Measurements from ENCODE around the gene CRISPLD2. TPM values are rescaled to one million over a fixed set of nuclear protein-coding genes. Genes with fewer than 3 reads are reported as not detected.

Gene CRISPLD2
- total RNA-seq, 1 donor = 44.0 TPM

DNA sequence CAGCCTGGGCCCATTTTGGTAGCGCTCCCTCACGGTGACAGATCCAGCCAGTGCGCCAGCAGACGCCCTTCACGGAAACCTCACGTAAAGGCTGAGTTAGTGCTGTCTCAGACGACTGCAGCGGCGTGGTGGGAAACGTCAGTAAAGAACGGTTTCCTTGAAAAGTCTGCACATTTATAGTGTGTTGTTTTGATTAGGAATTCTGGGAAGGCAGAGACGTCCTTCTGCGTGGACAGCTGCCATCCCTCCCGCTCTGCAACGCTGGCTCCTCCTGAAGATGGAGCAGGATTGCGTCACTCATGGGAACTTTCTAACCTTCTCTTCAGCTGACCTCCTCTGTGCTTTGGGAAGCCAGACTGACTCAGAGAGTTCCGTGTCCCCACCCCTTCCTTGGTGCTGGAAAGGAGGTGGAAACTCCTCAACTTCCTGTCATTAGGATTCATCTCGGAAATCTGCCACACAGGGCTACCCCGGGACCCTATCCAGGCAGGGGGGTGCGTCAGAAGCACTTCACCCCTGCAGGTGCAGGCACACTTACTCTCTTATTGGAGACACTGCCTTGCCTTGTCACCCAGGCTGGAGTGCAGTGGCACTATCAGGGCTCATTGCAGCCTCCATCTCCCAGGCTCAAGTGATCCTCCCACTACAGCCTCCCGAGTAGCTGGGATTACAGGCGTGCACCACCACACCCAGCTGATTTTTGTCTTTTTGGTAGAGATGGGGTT is 24.3 kb upstream of the CRISPLD2 start:
- TF ChIP-seq, protein P1, sequence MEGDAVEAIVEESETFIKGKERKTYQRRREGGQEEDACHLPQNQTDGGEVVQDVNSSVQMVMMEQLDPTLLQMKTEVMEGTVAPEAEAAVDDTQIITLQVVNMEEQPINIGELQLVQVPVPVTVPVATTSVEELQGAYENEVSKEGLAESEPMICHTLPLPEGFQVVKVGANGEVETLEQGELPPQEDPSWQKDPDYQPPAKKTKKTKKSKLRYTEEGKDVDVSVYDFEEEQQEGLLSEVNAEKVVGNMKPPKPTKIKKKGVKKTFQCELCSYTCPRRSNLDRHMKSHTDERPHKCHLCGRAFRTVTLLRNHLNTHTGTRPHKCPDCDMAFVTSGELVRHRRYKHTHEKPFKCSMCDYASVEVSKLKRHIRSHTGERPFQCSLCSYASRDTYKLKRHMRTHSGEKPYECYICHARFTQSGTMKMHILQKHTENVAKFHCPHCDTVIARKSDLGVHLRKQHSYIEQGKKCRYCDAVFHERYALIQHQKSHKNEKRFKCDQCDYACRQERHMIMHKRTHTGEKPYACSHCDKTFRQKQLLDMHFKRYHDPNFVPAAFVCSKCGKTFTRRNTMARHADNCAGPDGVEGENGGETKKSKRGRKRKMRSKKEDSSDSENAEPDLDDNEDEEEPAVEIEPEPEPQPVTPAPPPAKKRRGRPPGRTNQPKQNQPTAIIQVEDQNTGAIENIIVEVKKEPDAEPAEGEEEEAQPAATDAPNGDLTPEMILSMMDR (IDR thresholded peaks at IDR 0.05; ENCODE audit: insufficient read depth, low read depth, low read length) = no peak
- peak overlapping the region; percentile 4 for H3K4me3 ChIP-seq (ENCODE audit: low read depth, low read length)
- DNase-seq (ENCODE audit: low read depth) = peak; percentile 99

DNA sequence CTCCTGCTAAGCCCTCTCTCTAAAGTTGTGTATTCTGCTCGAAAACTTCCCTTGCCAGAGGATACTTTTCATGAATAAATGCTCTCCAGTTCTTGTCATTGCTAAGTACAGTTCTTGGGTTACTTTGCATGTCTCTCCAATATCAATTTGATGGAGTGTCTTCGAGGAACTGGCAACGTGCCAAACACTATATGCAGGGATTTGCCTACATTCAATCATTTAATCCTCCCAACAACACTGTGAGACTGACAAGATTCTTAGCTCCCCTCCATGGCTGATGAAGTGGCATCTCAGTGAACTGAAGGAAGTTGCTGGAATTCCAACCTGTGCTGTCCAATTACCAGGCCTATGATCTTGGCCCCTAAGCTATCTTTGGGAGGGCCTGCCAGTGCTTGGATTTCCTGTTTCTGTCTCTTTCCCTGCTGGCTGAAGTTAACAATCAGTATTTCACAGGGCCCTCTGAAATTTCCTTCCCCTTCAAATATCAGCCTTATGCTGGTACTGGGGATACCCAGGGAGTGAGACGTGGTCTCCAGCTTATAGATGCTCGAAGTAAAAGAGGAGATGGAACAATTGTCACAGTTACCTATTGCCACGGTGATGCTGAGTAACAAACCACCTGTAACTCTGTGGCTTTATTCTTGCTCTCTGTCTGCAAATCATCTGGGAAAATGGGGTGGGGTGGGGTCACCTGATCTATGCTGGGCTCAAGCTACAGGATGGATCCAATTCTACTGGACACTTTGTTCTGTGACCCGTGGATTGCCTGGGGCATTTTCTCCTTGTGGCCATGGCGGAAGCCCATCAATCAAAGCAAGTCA is 19.4 kb upstream of the CRISPLD2 start:
- DNase-seq (ENCODE audit: low read depth) = no peak
- TF ChIP-seq, protein P1 (IDR thresholded peaks at IDR 0.05; ENCODE audit: insufficient read depth, low read depth, low read length) = no peak
- no peak overlapping the region for H3K4me3 ChIP-seq (ENCODE audit: low read depth, low read length)

DNA sequence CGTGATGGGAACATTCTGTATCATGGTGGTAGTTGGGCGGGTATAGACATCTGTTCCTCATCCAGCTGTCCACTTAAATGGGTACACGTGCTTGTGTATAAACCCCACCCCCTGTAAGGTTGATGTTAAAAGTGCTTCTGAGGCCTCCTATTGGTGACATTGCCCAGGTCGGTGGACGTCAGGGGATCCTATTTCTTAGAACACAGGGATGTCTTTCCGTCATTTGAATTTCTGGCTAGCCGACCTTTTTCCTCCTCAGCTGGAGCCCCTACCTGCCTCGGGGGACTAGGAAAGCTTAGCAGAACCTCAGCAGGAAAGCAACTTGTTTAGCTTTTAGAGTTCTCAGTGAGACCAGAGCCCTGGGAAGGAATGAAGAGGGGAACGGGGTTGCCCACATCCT is 16.6 kb upstream of the CRISPLD2 start:
- TF ChIP-seq, protein P1 (IDR thresholded peaks at IDR 0.05; ENCODE audit: insufficient read depth, low read depth, low read length) = no peak
- H3K4me3 ChIP-seq (ENCODE audit: low read depth, low read length) = no peak overlapping the region
- no peak for DNase-seq (ENCODE audit: low read depth)

DNA sequence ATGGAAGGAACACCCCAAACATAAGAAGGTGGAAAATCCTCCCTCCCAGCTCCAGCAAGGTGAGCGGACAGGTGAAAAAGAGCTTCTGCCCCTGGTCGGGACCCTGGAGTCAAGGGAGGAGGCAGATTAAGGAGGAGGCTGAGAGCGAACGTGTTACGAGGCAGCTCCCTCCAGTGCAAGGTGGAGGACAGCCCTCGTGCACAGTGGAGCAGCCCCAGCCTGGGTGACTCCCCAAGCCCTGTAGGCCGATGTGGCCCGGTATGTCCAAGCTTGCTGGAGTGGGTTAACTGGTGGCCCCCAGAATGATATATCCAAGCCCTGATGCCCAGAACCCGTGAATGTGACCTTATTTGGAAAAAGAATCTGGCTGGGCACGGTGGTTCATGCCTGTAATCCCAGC is 15.5 kb upstream of the CRISPLD2 start:
- H3K4me3 ChIP-seq (ENCODE audit: low read depth, low read length) = no peak overlapping the region
- TF ChIP-seq, protein P1 (IDR thresholded peaks at IDR 0.05; ENCODE audit: insufficient read depth, low read depth, low read length) = no peak
- DNase-seq (ENCODE audit: low read depth) = no peak

DNA sequence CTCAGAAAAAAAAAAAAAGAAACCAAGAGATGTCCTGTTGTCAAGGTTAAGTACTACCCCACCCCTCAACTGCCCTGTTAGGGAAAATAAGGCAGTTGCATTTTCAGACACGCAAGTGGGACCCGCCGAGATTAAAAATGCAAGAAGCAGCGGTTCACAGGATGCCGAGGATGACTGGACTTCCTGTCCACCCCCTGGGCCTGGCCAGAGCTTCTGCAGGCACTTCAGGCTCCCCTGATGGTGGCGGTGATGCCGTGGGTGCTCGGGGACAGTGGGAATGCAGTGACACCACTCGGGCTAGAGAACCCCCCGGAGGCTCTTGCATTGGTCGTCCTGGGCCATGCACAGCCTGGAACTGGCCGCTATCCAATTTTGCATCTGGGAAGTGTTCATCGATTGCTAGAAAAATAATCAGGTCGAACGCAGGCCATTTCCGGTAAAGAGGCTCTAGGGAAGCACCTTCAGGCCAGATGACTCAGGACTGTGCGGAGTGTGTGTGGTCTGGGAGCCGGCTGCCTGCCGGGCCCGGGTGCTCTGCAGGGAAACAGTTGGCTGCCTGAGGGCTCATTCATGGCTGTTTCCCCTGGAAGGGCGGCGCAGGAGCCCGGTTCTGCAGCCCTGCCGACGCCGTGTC is 13.4 kb upstream of the CRISPLD2 start:
- DNase-seq (ENCODE audit: low read depth) = peak; percentile 85
- H3K4me3 ChIP-seq (ENCODE audit: low read depth, low read length) = no peak overlapping the region
- TF ChIP-seq, protein P1 (IDR thresholded peaks at IDR 0.05; ENCODE audit: insufficient read depth, low read depth, low read length) = no peak

DNA sequence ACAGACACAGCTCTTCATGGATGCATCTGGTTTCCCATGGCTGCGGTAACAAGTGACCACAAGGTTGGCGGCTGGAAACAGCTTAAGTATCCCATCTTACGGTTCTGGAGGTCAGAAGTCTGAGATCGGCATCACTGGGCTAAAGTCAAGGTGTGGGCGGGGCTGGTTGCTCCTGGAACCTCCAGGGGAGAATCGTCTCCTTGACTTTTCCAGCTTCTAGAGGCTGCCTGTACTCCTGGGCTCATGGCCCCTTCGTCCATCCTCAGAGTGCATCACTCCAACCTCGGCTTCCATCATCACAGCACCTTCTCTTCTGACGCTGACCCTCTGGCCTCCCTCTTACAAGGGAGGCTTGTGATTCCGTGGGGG is 12.9 kb upstream of the CRISPLD2 start:
- no peak for DNase-seq (ENCODE audit: low read depth)
- H3K4me3 ChIP-seq (ENCODE audit: low read depth, low read length) = no peak overlapping the region
- TF ChIP-seq, protein P1 (IDR thresholded peaks at IDR 0.05; ENCODE audit: insufficient read depth, low read depth, low read length) = no peak
